GM12878 (cell line): Measurements from ENCODE around the gene DDR1. TPM values are rescaled to one million over a fixed set of nuclear protein-coding genes. Genes with fewer than 3 reads are reported as not detected.

Experiments
- ATAC-seq: fragments of 200-7000 bp; cut with Tn5 transposase; 3 replicates; pipeline ENCODE4 v1.9.1; 2020; ENCODE audit warnings: mild to moderate bottlenecking, moderate library complexity
- BruUV-seq: library from RNA; stranded (reverse); fragments of 400-500 nt; replicated peaks from 2 replicates; lab custom pipeline; 2021; lab: Mats Ljungman, UMichigan
- CTCF ChIA-PET: fragments of 300-600 bp; sonication (Branson Sonifier 250); formaldehyde crosslinking; extraction: SDS; loops from one replicate; lab custom pipeline; 2021; ENCODE audit warnings: inconsistent platforms; lab: Yijun Ruan, JAX
- POLR2A ChIA-PET: fragments of 350-600 bp; formaldehyde crosslinking; extraction: SDS; loops from one replicate; lab custom pipeline; 2021; ENCODE audit warnings: inconsistent platforms; lab: Charles Lee
- RAD21 ChIA-PET: fragments of 300-600 bp; sonication (Branson Sonifier 250); formaldehyde crosslinking; loops from one replicate; lab custom pipeline; 2023; ENCODE audit warnings: antibody characterized with exemption; ENCODE audit not compliant: unreplicated experiment; lab: Charles Lee
- SMC1A ChIA-PET: fragments of 300-600 bp; sonication (Branson Sonifier 250); formaldehyde crosslinking; loops from one replicate; lab custom pipeline; 2023; ENCODE audit not compliant: unreplicated experiment, uncharacterized antibody; lab: Charles Lee
- DNase-seq: peaks from one replicate; pipeline ENCODE4 v3.0.0-alpha.2; 2011; ENCODE audit warnings: low read depth, low spot score
- FAIRE-seq: peaks from 3 replicates; lab custom pipeline; 2011; peaks lifted over from hg19 to GRCh38; lab: Jason Lieb, UNC
- H2AFZ ChIP-seq: 2 replicates; pipeline ENCODE4 v1.6.0; 2011; ENCODE audit warnings: low read depth, low read length, control low read depth; ENCODE audit not compliant: control insufficient read depth
- H3K27ac ChIP-seq: 2 replicates; pipeline ENCODE4 v1.5.1; 2011; ENCODE audit warnings: control low read depth; ENCODE audit not compliant: control insufficient read depth, insufficient read depth
- H3K27me3 ChIP-seq, 2 experiments: replicated peaks in 1 of 2; 2 replicates each; pipeline versions ENCODE4 v1.6.0 to v1.6.1; 2011; ENCODE audit warnings: low read length in 1 of 2; ENCODE audit not compliant: control insufficient read depth in 2 of 2, insufficient read depth in 2 of 2
- H3K36me3 ChIP-seq, 2 experiments: 2 replicates each; pipeline ENCODE4 v1.5.1; 2011; ENCODE audit warnings: low read length in 1 of 2; ENCODE audit not compliant: control insufficient read depth in 2 of 2, insufficient read depth in 2 of 2
- H3K4me1 ChIP-seq: 2 replicates; pipeline ENCODE4 v1.6.1; 2011; ENCODE audit warnings: mild to moderate bottlenecking, low read length, moderate library complexity, mixed read lengths; ENCODE audit not compliant: control insufficient read depth, insufficient read depth
- H3K4me2 ChIP-seq: 2 replicates; pipeline ENCODE4 v1.6.0; 2011; ENCODE audit warnings: control low read depth; ENCODE audit not compliant: control insufficient read depth, insufficient read depth
- H3K4me3 ChIP-seq: fragments of 200-600 bp; sonication (generic); 2 replicates; pipeline ENCODE4 v1.5.1; 2016
- H3K79me2 ChIP-seq: 2 replicates; pipeline ENCODE4 v1.6.0; 2011; ENCODE audit warnings: low read length; ENCODE audit not compliant: control insufficient read depth, insufficient read depth
- H3K9ac ChIP-seq: 2 replicates; pipeline ENCODE4 v1.8.0; 2011; ENCODE audit warnings: low read length, control low read depth, mixed read lengths; ENCODE audit not compliant: control insufficient read depth, insufficient read depth
- H3K9me3 ChIP-seq: replicated peaks from 3 replicates; pipeline ENCODE4 v1.5.1; 2011; ENCODE audit warnings: mild to moderate bottlenecking, low read length; ENCODE audit not compliant: control insufficient read depth, insufficient read depth
- H4K20me1 ChIP-seq: 2 replicates; pipeline ENCODE4 v1.6.0; 2011; ENCODE audit not compliant: control insufficient read depth, insufficient read depth
- BHLHE40 ChIP-seq, 2 experiments: fragments of 450-650 bp in 1 of 2; IDR thresholded peaks; 2 replicates each; pipeline ENCODE4 v1.6.1; 2011 to 2017; ENCODE audit warnings: low read depth in 2 of 2, borderline replicate concordance in 1 of 2, improper control_type of control experiment in 1 of 2, low read length in 1 of 2, mild to moderate bottlenecking in 1 of 2
- EGR1 ChIP-seq, 2 experiments: IDR thresholded peaks; 1 replicate in 1 of 2; 2 replicates in 1 of 2; pipeline ENCODE4 v1.6.1; 2011 to 2012; ENCODE audit warnings: low read depth in 2 of 2, low read length in 2 of 2, borderline replicate concordance in 1 of 2, mild to moderate bottlenecking in 1 of 2, moderate library complexity in 1 of 2
- IKZF1 ChIP-seq: fragments of 450-650 bp; conservative IDR thresholded peaks from 2 replicates; pipeline ENCODE4 v1.6.1; 2017; ENCODE audit warnings: antibody characterized with exemption, mild to moderate bottlenecking
- NFYA ChIP-seq: IDR thresholded peaks from 2 replicates; pipeline ENCODE4 v1.6.1; 2011; ENCODE audit warnings: low read depth, mild to moderate bottlenecking, low read length, improper control_type of control experiment, borderline replicate concordance
- NR2C2 ChIP-seq: IDR thresholded peaks from 2 replicates; pipeline ENCODE4 v1.6.1; 2011; ENCODE audit warnings: borderline replicate concordance, low read depth; ENCODE audit not compliant: control insufficient read depth, insufficient read length
- PBX3 ChIP-seq: IDR thresholded peaks from 2 replicates; pipeline ENCODE4 v1.6.1; 2011; ENCODE audit warnings: mild to moderate bottlenecking, low read depth, low read length, moderate library complexity; ENCODE audit not compliant: insufficient replicate concordance
- PKNOX1 ChIP-seq: fragments of 450-650 bp; IDR thresholded peaks from 2 replicates; pipeline ENCODE4 v1.6.1; 2016; ENCODE audit warnings: mild to moderate bottlenecking
- POLR2AphosphoS2 ChIP-seq: IDR thresholded peaks from 2 replicates; pipeline ENCODE4 v1.6.1; 2011; ENCODE audit warnings: low read depth, mild to moderate bottlenecking, low read length, improper control_type of control experiment, moderate library complexity
- RUNX3 ChIP-seq: IDR thresholded peaks from 2 replicates; pipeline ENCODE4 v1.6.1; 2012; ENCODE audit warnings: low read length, inconsistent platforms
- STAT1 ChIP-seq: fragments of 450-650 bp; conservative IDR thresholded peaks from 2 replicates; pipeline ENCODE4 v1.6.1; 2014; ENCODE audit warnings: antibody characterized with exemption, mild to moderate bottlenecking
- TAF1 ChIP-seq: IDR thresholded peaks from 2 replicates; pipeline ENCODE4 v1.6.1; 2011; ENCODE audit warnings: mild to moderate bottlenecking, low read depth, low read length, borderline replicate concordance
- YY1 ChIP-seq: IDR thresholded peaks from 2 replicates; pipeline ENCODE4 v1.6.1; 2011; ENCODE audit warnings: low read depth, mild to moderate bottlenecking, low read length
- WGBS: methylation state at CpG from one replicate; pipeline ENCODE4 v1.1.6; 2016; ENCODE audit warnings: low lambda C conversion rate; ENCODE audit not compliant: insufficient replicate concordance, insufficient coverage; ENCODE audit errors: missing lambda C conversion rate; 5-methylcytosine and 5-hydroxymethylcytosine counted together
- in situ Hi-C: fragments of 300-500 bp; cut with MboI; formaldehyde crosslinking; loops from 9 replicates; pipeline ENCODE4 v1.14.3; 2018; ENCODE audit warnings: mixed read lengths
- intact Hi-C: fragments of 100-400 bp; cut with micrococcal nuclease; formaldehyde crosslinking; loops from one replicate; pipeline ENCODE4 v1.14.2; 2022; ENCODE audit not compliant: unreplicated experiment
- polyA plus RNA-seq, 11 experiments: library from polyadenylated mRNA; depleted of rRNA in 4 of 11; unstranded in 6 of 11; stranded (reverse) in 5 of 11; fragments of >200 nt; fragmentation: Nextera tagmentation in 4 of 11; fragmentation: Illumina TruSeq in 1 of 11; extraction: Ambion mirVana in 4 of 11; extraction: Trizol in 1 of 11; gene quantifications; 1 replicate in 1 of 11; 2 replicates in 10 of 11; pipeline versions ENCODE4 v1.2.1 to v1.2.3, GENCODE V29; 2011 to 2016; ENCODE audit warnings: inconsistent platforms in 2 of 11, missing spikeins in 2 of 11, low read depth in 1 of 11
- total RNA-seq, 4 experiments: library from RNA; depleted of rRNA in 3 of 4; stranded (reverse); fragments of >200 nt in 3 of 4; fragmentation: Illumina TruSeq in 1 of 4; extraction: Trizol in 1 of 4; gene quantifications; 2 replicates each; pipeline versions ENCODE4 v1.2.1 to v1.2.3, GENCODE V29; 2013 to 2021

Gene DDR1
- total and polyA plus RNA-seq, 10 of the 15 experiments (the other 5 are each of a cell fraction or from before 2014, with no cell fraction given), result 1.1 to 39.0 (median 11.9) TPM

- no peak overlapping the region for H3K27ac ChIP-seq
- ATAC-seq (no peak), FAIRE-seq (no peak), DNase-seq (no peak)
- H3K36me3 ChIP-seq, result no peaks in the 10 kb centered on the region
- H3K79me2 ChIP-seq, result no peaks in the 10 kb centered on the region
- SMC1A ChIA-PET, result interaction anchor here (0.9 to 6.4 kb wide), 3 partner anchors 17 to 242 kb away, joined by 4 to 35 read pairs (median 4); no protein-coding TSS in a partner anchor
- POLR2A ChIA-PET, result interaction anchor here (0.5 kb wide), 1 partner anchor 143 kb away, joined by 3 read pairs; no protein-coding TSS in a partner anchor
- no peak for TF ChIP-seq NR2C2
- no peak for TF ChIP-seq EGR1 (IDR thresholded peaks at IDR 0.05; ENCODE audit: borderline replicate concordance in 1 of 2, low read depth in 2 of 2, low read length in 2 of 2)
- TF ChIP-seq PKNOX1, result peak; percentile 82
- TF ChIP-seq YY1, result 0 out of 2 replicates have a peak, but pooled peaks have one; percentile 35
- TF ChIP-seq NFYA, result no peak
- TF ChIP-seq RUNX3, result no peak
- TF ChIP-seq POLR2AphosphoS2, result no peak
- TF ChIP-seq PBX3, result no peak
- no peak for TF ChIP-seq STAT1
- TF ChIP-seq BHLHE40 (IDR thresholded peaks at IDR 0.05; ENCODE audit: borderline replicate concordance in 1 of 2, low read depth in 2 of 2, low read length in 1 of 2), result peak in 1 of 2 experiments; percentile 38; a peak in 1 of 4 replicates
- TF ChIP-seq IKZF1, result no peak
- TF ChIP-seq TAF1, result no peak
- H3K27me3 ChIP-seq, result no peaks in the 10 kb centered on the region; a peak in 1 of 4 replicates
- no peak overlapping the region for H2AFZ ChIP-seq
- in situ Hi-C loops, result no loop called here
- CTCF ChIA-PET, result interaction anchor here (0.7 to 3.8 kb wide), 4 partner anchors 10 to 242 kb away, joined by 3 to 10 read pairs (median 6); partner anchors contain the start of gene VARS2
- RAD21 ChIA-PET, result interaction anchor here (1.0 to 1.3 kb wide), 3 partner anchors 32 to 392 kb away, joined by 3 to 5 read pairs (median 3); no protein-coding TSS in a partner anchor
- no peak overlapping the region for H3K9ac ChIP-seq
- intact Hi-C loops, result no loop called here
- H4K20me1 ChIP-seq, result no peaks in the 10 kb centered on the region
- WGBS, result 18% methylated on average over 8 of the region's 8 CpGs
- no peaks in the 10 kb centered on the region for H3K4me1 ChIP-seq
- H3K4me2 ChIP-seq, result no peak overlapping the region
- BruUV-seq, result no TSS peak
- H3K9me3 ChIP-seq, result no peaks in the 10 kb centered on the region; the same call in 2 of the 3 replicates
- no peak overlapping the region for H3K4me3 ChIP-seq
Observed at GRCh38 chr6:30845183-30845582, 39.1 kb upstream of the DDR1 start.
